Islet precursor cell (in vitro differentiated cells): ENCODE results near the gene ADPRS.

ENCODE experiments used
- DNase-seq: peaks from one replicate; pipeline ENCODE4 v3.0.0-alpha.2; 2018

Gene ADPRS, protein sequence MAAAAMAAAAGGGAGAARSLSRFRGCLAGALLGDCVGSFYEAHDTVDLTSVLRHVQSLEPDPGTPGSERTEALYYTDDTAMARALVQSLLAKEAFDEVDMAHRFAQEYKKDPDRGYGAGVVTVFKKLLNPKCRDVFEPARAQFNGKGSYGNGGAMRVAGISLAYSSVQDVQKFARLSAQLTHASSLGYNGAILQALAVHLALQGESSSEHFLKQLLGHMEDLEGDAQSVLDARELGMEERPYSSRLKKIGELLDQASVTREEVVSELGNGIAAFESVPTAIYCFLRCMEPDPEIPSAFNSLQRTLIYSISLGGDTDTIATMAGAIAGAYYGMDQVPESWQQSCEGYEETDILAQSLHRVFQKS

DNA sequence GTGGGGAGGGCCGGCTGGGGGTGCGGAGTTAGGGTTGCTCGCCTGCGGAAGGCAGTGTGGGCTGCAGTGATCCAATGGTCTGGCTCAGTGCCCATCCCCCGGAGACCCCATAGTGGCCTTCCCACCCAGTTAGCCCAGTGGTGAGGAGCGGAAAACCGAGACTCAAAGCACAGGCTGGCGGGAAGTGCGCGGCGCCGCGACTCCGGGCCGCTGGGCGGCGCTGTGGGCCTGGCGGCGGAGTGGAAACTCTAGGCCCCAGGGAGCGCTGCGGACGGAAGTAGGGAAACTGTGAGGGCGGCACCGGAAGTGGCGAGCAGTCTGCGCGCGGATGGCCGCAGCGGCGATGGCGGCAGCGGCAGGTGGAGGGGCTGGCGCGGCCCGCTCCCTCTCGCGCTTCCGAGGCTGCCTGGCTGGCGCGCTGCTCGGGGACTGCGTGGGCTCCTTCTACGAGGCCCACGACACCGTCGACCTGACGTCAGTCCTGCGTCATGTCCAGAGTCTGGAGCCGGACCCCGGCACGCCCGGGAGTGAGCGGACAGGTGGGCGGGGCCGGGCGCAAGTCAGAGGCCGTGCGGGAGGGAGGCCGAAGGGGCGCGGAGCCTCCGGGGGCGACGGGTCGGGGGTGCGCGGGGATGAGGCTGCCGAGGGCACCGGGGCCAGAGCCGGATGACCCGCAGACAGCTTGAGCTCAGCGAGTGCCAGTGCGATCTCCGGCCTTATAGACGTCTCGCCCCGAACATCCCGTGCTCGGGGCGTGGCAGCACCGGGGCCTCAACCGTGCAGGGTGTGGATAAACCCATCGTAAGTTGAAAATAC is at the start of gene ADPRS:
Gene ADPRS, plus strand, starts transcription at position 316 of the 816 bp plus-strand sequence. Its CDS starts 13 bp downstream, at position 329.
- peak; percentile 93 for DNase-seq

DNA sequence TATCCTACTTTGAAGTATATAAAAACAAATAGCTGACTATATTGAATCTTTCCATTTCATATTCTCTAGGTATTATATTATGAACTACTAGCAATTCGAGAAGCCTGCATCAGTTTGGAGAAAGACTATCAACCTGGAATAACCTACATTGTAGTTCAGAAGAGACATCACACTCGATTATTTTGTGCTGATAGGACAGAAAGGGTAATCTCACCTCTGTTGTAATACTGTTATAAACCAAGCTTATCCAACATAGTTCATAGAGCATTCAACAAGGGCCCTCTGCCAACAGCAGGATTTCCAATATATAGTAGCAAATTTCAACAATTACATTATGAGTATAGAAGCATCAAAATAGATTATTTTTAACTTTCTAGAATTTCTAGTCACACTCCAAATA is 48.5 kb upstream of the ADPRS start:
- DNase-seq = no peak

DNA sequence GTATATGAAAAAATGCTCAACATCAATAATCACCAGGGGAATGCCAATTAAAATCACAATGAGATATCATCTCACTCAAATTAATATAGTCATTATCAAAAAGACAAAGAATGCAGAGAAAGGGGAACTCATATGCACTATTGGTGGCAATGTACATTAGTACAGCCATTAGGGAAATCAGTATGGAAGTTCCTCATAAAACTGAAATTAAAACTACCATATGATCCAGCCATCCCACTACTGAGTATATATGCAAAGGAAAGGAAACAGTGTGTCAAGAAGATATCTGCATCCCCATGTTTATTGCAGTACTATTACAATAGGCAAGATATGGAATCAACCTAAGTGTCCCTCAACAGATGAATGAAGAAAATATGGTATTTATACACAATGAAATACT is 36.9 kb upstream of the ADPRS start:
- DNase-seq = no peak

DNA sequence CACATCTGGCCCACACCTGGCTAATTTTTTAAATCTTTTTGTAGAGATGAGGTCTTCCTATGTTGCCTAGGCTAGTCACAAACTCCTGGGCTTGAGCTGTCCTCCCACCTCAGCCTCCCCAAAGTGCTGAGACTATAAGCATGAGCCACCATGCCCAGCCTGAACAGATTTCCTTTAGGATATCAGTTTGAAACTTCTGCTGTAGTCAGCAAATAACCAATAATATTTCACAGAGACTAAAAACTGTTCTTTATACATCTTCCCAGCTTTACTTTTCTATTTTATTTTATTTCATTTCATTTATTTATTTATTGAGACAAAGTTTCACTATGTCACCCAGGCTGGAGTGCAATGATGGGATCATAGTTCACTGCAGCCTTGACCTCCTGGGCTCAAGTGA is 34.7 kb upstream of the ADPRS start:
- DNase-seq = no peak

DNA sequence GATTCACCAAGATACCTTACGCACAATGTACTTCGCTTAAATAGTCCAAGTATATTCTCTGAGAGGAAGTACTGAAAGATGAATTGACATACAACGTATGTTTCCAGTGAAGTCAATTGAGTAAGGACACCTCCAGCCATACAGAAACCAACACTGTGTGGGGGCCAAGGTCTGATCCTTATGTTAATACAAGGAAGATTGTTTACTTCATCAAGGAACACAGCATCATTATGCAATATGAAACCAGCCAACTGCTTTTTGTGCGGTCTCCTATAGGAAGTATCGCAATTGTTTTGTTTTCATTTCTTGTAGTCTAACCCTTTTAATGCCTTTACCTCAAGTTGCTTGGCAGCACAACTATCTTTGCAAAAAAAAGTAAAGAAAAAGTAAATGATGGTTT is 33.0 kb upstream of the ADPRS start:
- no peak for DNase-seq

DNA sequence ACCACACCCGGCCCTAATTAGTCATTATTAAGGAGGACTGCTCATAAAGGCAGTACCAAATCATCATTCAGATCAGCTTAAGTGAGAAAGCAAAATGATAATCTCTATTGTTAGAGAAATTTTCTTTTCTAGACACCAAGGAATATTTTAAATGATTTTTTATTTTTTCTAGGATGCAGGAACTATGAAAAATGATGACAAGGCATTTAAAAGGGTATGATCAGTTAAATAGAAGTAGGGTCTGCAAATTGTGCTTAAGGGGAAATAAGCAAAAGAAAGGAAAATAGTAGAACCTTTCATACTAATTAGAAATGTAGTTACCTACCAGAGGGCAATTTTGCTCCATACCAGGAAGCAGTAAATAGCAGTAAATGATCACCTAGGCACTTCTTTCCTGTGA is 26.4 kb upstream of the ADPRS start:
- DNase-seq = no peak

DNA sequence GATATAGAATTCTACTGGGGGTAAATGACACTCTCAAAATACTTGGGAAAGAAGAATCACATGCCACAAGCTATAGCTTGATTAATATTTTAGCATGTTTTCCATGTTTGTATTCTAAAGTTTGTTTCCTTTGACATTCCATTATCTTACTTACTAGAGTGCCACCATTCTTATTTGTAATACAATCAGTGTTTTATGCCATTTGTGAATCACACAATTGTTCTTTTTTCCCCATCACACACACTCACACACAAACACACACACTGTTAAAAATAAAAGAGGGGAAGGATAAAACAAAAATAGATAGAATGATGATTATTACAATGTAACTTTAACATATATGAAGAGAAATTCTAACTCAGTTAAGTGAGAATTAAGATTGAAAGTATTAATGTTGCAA is 20.8 kb upstream of the ADPRS start:
- DNase-seq = no peak

DNA sequence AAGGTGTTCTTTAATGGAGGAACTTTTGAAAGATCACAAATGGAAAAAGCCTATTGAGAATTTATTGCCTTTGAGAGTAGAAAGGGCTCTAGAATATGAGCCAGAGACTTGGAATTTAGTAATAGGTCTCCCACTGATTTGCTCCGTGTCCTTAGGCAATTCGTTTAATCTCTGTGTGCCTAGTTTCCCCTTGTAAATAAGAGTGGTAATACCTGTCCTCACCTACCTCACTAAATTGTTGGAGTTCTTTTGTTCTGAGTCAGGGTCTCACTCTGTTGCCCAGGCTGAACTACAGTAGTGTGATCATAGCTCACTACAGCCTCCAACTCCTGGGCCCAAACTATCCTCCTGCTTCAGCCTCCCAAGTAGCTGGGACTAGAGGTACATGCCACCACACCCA is 19.8 kb upstream of the ADPRS start:
- peak; percentile 81 for DNase-seq

DNA sequence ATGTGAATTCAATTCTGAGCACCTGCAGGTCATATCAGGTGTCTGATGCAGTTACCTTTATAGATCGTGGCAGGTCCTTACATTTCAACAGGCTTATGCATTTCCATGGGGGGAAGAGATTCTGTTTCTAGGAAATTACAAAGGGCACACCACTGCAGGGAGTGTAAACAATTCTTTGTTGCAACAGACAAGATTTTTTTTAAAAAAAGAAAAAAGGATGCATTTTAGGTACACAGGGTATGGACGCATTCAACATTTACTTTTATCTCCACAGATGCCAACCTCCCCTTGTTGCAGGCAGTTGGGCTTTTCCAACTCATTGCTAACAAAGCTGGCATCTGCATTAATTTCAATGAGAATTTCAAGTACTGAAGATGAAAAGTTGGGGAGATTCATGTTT is 18.3 kb upstream of the ADPRS start:
- DNase-seq = no peak

DNA sequence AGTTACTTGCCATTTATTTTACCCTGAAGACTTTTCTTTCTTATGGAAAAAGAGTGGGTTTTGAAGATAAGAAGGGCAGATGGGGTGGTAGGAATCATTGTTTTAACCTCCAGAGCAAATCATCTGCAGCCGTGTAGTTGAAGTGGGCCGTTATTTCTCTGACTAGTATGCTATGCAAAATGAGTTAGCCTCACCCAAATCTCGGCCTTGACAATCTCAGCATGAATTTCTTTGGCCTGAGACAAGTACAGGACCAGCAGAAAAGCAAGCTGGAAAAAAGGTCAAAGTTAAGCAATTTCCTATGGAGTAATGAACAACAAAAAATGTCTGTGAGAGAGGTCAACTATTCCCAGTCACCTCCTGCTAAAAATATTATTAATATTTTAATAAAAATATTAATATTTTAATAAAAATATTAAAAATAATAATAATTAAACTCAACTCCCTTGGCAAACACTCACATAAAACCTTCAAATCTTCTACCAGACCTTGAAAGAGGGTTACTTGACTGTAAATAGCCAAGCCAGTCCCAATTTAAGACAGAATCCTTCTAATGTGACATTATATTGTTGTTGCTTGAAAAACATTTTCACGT is 11.6 kb upstream of the ADPRS start:
- DNase-seq = no peak

DNA sequence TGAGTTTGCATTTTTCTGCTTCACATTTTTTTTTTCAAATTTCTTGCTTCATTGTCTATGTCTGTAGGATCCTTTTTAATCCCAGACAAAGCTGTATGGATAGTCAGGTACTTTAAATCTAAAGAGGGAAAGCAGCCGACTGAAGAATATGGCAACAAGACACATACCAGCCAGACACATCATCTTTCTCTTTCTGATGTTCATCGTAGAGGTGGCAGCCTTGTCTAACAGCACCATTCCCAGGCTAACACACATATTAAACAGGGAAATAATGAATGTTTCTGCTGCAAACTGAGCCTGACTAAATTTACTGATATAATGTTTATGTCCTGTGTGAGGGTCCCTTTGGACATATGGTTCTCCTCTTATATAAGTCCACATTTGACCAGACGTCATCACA is 8.5 kb upstream of the ADPRS start:
- DNase-seq = no peak

DNA sequence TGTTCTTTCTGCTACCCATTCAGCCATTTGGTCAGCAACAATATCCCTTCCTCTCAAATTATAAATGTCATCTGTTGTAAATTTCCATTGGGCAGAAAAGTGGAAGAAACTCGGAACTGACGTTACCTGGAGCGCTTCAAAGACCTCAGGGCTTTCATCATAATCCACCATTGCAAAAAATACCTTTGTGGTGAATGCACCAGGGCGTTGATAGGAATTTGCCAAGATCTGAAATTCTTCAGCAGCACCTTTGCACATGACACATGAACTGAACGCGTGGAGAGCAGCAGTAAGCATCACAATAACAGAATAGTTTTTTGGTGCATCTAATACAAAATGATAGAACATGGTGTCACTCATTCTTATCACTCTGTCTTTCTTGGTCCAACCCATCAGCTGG is 7.9 kb upstream of the ADPRS start:
- DNase-seq = no peak

DNA sequence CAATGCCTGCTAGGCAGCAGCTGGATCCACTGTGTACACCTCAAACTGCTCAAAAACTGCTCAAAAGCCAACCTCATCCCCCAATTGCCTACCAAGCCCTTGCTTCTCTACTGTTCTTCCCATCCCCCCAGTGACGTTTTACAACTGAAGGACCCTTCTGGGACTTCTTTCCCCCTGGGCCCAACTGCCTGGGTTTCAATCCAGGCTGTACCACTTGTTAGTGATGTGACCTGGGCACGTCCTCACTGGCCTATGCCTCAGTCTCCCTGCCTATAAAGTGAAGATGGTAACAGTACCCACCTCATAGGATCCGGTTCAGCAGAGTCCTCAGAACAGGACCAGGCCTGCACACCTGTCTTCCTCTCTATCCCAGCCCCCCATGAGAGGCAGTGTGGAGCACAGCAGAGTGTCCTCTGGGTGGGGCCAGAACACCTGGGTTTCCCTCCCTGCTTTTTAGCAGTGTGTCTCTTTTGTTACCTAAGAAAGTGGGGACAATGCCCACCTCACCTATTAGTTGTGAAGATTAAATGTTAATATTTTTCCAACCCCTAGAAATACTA is 6.7 kb upstream of the ADPRS start:
- no peak for DNase-seq

DNA sequence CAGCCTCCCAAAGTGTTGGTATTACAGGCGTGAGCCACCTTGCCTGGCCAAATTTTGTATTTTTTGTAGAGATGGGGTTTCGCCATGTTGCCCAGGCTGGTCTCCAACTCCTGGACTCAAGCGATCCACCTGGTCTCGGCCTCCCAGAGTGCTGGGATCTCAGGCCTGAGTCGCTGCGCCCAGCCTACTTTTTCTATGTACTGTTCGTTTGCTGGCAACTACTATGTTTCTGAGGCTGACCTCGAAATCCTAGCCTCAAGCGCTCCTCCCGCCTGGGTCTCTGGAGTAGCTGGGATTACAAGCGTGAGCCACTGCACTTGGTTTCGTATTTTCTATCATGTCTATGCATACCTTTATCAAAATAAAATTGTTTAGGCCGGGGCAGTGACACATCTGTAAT is 5.5 kb upstream of the ADPRS start:
- no peak for DNase-seq

DNA sequence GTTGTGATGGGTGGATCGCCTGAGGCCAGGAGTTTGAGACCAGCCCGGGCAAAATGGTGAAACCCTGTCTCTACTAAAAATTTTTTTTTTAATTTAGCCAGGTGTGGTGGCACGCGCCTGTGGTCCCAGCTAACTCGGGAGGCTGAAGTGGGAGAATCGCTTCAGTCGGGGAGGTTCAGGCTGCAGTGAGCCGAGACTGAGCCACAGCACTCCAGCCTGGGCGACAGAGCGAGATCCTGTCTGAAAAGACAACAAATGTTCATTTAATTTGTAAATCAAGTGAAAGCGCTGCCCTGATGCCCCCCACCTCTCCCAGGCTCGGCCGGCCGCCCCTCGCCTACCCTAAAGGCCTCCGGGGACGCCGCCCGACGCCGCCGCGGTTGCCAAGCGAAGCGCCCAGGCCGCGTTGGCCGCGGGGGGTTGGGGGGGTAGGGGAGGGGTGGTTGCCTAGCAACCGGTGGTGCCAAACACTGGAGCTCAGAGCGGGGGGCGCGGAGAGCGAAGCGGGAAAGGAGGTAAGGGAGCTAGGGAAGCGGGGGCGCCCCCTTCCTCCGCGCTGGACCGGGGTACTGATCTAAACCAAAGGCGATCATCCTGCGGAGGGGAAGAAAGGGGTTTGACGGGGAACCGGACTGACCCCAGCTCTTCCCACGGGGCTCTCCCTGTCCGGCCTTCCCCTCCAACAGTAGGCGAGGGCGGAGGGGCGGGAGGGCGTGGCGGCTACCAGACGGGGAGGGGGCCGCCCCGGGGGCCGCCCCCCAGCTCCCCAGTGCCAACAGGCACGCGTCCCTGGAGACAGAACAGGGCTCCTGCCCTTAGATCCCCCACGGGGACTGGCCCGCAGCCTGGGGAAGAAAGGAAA is 4.8 kb upstream of the ADPRS start, which contains the start of gene TEKT2:
Gene TEKT2, plus strand, starts transcription at position 460 of the 862 bp plus-strand sequence. CDS start 828 bp downstream, outside the sequence.
- DNase-seq = peak; percentile 84

DNA sequence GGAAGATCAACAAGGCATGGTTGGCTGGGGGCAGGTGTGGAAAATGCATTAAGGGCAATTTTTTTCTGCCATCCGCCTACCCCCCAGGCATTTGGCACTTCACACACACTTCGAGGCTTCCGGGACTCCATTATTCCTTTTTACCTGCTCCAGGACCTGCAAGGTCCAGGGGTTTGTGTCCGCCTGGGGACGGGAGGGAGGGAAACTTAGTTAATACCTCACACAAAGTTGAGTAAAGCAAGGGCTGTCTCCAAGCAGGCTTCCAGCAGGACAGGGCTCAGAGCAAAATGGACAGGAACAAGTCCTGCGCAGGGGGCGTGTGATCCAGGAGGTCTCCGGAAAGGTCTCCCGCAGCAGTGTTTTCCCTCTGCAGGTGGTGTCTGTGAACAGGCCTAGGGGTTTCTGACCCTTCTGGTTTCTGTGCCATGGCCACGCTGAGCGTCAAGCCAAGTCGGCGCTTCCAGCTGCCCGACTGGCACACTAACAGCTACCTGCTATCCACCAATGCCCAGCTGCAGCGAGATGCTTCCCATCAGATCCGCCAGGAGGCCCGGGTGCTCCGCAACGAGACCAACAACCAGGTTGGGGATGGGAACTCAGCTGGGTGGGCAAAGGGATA is 4.1 kb upstream of the ADPRS start:
- peak; percentile 59 for DNase-seq

DNA sequence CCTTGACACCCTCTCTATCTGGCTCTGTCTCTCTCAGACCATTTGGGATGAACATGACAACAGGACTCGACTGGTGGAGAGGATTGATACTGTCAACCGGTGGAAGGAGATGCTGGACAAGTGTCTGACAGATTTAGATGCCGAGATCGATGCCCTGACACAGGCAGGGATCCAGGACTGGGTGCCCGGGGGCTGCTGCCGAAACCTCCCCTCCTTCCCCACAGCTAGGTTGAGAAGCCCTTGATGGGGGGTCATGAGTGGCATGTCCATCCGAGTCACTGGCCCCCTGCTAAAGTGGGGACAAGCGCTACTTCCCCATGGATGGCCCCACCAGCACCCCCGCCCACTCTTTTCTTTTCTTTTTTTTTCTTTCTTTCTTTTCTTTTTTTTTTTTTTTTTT is 3.6 kb upstream of the ADPRS start:
- DNase-seq = no peak

DNA sequence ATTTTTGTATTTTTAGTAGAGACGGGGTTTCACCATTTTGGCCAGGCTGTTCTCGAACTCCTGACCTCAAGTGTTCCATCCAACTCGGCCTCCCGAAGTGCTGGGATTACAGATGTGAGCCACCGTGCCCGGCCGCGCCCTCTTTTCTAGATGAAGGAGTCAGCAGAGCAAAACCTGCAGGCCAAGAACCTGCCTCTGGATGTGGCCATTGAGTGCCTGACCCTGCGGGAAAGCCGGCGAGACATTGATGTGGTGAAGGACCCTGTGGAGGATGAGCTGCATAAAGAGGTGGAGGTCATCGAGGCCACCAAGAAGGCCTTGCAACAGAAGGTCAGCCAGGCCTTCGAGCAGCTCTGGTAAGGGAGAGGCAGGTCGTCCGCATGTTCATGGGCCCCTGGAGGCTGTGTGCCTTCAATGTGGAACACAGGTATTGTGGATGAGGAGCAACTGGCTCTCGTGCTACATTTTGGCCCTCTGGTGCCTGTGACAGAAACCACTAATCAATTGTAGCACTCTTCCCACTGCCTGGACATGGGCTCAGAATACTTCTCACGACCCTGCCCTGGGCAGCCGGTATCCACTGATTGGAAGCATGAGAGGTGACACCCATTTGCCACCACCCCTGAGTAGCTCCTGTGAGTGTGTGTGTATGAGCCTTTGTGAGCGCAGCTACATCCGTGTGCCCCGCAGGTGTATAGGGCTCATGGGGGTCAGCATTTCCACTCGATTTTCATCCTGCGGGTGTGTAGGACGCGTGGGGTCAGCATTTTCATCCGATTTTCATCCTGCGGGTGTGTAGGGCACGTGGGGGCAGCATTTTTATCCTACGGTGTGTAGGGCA is 2.8 kb upstream of the ADPRS start:
- DNase-seq = no peak

DNA sequence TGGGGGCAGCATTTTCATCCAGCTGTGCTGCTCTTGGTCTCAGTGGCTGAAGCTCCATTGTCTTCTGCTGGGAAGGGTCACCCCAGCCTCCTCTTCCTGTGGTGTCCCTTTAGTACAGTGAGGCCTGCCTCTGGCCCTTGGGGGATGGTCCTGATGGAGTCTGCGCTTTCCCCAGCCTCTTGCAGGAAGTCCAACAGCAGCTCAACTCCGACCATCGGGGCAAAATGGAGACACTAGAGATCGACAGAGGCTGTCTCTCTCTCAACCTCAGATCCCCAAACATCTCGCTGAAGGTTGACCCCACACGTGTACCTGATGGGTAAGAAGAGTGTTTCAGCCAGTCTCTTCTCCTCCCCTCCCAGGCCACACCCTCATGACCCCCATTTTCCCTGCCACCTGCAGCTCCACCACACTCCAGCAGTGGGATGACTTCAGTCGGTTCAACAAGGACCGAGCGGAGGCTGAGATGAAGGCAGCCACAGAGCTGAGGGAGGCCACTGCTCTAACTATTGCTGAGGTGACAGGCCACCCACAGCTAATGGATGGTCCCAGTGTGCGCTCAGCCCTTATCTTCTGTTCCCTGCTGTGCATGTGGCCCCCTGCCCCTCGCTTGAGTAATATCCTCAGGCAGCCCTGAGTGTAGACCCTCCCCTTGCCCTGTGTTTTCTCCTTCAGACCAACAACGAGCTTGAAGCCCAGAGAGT is 2.0 kb upstream of the ADPRS start:
- DNase-seq = no peak
